GM21786 (cell line): Measurements from ENCODE around the gene MTURN.
A peak's percentile ranks its signal among the peaks of the same experiment; 100 is the strongest.
"Not testable (repeated sequence)": the region's sequence is repeated elsewhere in the genome, so short reads cannot be mapped to it uniquely, and the experiment has no call there.

ENCODE experiments used
- ATAC-seq: cut with Tn5 transposase; IDR thresholded peaks from one replicate; pipeline ENCODE4 v1.9.1; 2021; ENCODE audit not compliant: unreplicated experiment

MTURN gene

DNA sequence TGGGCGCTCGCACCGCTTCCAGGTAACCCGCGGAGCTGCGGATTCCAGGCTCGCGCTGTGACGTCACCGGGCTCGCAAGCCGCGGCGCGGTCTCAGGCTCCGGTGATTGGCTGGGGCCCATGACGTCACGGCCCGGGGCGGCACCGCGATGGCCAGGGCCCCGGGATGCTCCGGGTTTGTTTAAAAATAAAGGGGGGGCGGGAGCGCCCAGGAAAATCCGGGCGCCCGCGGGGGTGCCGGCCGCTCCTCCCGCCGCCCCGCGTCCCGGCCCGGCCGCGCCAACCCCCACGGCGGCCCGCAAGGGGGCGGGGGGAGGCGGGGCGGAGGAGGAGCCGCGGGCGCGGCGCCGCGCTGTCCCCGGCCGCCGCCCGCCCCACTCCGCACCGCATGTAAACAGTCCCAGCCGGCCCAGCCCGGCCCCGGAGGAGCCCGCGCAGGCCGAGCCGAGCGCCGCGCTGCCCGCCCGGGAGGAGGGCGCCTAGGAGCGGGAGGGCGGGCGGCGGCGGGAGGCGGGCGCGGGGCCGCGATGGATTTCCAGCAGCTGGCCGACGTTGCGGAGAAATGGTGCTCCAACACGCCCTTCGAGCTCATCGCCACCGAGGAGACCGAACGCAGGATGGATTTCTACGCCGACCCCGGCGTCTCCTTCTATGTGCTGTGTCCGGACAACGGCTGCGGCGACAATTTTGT, at the start of gene MTURN:
Gene MTURN, plus strand, starts transcription at position 376 of the 690 bp plus-strand sequence. Its CDS starts 151 bp downstream, at position 527.
- peak; percentile 87 for ATAC-seq

GRCh38 chr7:30086529-30086928, 48.3 kb upstream of the MTURN start:
- ATAC-seq, result no peak

GRCh38 chr7:30087371-30087770, 47.4 kb upstream of the MTURN start:
- no peak for ATAC-seq

- ATAC-seq, result no peak
These were observed 46.4 kb upstream of the MTURN start for GRCh38 chr7:30088362-30088761.

DNA sequence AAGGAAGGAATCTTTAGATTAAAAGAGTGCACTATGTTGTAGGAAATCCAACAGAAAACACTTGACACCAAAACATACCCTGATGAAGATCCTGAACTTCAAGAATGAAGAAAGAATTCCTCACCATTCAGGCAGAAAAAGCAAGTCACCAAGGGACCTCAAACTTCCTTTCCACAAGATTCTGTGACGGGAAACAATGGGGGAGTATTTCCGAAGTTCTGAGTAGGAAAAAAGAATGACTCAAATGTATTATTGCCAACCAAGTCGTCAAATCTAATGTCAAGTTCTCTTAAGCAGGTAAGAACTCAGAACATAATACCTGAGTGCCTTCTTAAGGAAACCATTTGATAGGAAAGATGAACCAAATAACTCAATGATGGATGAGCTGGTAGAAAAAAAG, 44.7 kb upstream of the MTURN start:
- ATAC-seq, result no peak

DNA sequence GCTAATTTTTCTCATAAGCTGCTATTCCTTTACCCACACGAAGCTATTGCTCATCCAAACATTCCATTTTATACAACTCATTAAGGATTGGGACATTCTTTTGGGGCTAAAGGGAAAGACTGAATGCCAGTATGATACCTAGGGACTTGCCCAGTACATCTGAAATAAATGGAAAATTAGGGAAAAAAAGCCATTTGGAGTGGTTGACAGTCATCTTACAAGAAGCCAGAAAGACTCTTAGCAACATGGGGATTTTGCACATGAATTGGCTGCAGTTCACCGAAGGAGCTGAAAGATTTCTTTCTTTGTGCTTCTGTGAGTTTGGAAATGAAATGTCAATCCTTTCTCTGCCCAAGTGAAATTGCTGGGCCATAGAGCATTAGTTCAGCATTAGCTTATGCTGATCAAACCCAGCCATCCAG, 43.3 kb upstream of the MTURN start:
- ATAC-seq, result no peak

GRCh38 chr7:30091987-30092386, 42.8 kb upstream of the MTURN start:
- ATAC-seq, result no peak

DNA sequence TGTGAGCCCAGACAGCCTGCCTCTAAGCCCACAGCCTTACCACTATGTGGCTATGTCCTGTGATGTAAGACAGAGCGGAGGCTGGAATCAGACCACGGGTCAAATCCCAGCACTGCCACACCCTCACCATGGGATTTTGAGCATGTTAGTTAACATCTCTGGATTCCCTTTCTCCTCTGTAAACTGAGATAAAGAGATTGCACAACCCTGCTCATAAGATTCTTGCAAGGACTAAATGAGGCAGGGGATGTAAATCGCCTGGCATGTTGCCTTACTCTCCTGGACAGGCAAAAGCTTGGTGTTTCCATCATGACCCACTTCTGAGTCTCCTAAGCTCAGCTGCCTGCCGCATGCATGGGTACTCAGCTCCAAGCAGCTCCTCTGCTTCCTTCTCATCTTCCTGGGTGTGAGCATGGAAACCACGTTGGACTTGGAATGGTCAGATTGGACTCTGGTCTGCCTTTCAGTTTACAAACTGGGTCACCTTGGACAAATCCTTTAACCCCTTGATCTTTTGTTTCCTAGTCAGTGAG, 41.3 kb upstream of the MTURN start:
- ATAC-seq, result no peak

DNA sequence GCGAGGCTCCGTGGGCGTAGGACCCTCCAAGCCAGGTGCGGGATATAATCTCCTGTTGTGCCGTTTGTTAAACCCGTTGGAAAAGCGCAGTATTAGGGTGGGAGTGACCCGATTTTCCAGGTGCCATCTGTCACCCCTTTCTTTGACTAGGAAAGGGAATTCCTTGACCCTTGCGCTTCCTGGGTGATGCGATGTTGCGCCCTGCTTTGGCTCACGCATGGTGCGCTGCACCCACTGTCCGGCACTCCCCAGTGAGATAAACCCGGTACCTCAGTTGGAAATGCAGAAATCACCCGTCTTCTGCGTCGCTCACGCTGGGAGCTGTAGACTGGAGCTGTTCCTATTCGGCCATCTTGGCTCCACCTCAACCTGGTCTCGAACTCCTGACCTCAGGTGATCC, 36.2 kb upstream of the MTURN start:
- not testable (repeated sequence) for ATAC-seq

DNA sequence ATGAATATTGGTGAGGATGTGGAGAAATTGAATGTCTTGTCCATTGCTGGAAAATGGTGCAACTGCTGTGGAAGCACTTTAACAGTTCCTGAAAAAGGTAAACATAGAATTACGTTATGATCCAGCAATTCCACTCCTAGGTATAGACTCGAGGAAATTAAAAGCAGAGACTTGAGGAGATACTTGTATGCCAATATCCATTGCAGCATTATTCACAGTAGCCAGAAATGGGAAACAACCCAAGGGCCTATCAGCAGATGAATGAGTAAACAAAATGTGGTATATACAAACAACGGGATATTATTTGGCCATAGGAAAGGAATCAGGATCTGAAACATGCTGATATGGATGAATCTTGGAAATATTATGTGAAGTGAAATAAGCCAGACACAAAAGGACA, 32.5 kb upstream of the MTURN start:
- no peak for ATAC-seq

GRCh38 chr7:30104157-30104556, 30.6 kb upstream of the MTURN start:
- no peak for ATAC-seq

GRCh38 chr7:30112103-30112713, 22.6 kb upstream of the MTURN start:
- ATAC-seq, result no peak

DNA sequence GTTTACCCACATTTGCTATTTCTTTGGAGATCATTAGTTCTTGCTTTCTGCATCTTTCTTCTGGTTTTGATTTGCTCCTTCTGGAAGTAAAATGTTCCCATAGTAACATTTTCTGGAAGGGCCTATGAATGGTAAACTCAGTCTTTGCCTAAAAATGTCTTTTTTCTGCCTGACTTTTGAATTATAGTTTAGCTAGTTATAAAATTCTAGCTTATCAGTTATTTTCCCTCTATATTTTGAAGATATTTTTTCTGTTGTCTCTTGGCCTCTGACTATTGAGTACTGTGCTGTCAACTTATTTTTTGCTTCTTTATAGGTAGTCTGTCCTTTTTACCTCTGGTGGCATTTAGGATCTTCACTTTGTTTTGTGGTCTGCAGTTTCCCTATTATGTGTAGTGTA, 21.6 kb upstream of the MTURN start:
- no peak for ATAC-seq

- ATAC-seq, result no peak
These were observed 20.1 kb upstream of the MTURN start for GRCh38 chr7:30114536-30115238.

DNA sequence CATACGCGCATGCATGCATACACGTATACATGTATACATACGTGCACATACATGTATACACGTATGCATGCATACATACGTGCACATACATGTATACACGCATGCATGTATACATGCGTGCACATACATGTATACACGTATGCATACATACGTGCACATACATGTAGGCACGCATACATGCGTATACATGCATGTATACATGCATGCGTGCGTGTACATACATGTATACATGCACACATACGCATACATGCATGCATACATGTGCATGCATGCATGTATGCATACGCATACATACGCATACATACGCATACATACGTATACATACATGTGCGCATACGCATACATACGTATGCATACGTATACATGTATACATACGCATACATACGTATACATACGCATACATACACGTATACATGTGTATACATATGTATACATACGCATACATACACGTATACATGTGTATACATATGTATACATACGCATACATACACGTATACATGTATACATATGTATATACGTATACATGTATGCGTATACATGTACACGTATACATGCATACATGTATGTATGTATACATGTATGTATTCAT, 19.0 kb upstream of the MTURN start:
- ATAC-seq, result no peak

DNA sequence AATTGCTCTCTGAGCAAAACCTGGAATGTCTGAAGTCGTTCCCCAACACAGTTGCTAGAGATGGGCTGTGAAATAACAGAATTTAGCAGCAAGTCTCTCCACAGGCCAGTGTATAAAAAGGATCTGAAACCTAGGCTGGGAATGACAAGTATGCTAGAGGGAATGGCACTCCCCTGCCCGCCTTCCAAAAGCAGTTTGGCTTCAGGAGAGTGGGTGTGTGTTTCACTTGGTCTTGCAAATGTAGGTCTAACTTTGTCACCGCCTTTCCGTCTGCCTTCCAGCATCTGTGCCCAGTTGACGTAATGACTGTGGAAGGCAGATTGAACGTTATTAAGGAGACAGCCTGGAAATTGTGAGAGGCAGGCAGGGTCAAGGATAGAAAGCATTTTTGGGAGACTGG, 18.0 kb upstream of the MTURN start:
- no peak for ATAC-seq

GRCh38 chr7:30117896-30118295, 16.9 kb upstream of the MTURN start:
- no peak for ATAC-seq

DNA sequence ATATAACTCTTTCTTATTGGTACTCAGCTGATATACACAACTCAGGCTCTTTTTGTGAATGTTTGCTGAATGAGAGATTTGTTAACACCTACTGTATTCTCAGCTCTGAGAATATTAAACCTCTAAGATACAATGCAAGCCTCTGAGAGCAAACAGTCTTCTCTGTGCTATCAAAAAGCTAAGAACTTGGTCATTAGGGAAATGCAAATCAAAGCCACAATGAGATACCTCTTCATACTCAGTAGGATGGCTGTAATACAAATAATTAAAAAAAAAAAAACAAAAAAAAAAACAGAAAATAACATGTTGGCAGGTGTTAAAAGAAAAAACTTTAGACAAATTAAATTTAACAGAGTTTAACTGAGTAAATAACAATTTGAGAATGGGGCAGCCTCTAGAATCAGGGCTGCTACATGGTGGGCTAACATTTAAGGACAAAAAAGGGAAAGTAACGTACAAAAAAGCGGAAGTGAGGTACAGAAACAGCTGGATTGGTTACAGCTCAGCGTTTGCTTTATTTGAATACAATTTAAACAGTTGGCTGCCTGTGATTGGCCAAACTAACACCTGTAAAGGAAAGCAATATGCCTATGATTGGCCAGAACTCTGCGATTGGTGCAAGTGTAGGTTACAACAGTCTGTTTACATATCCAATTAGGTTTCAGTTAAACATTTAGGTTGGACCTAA, 14.8 kb upstream of the MTURN start:
- no peak for ATAC-seq

DNA sequence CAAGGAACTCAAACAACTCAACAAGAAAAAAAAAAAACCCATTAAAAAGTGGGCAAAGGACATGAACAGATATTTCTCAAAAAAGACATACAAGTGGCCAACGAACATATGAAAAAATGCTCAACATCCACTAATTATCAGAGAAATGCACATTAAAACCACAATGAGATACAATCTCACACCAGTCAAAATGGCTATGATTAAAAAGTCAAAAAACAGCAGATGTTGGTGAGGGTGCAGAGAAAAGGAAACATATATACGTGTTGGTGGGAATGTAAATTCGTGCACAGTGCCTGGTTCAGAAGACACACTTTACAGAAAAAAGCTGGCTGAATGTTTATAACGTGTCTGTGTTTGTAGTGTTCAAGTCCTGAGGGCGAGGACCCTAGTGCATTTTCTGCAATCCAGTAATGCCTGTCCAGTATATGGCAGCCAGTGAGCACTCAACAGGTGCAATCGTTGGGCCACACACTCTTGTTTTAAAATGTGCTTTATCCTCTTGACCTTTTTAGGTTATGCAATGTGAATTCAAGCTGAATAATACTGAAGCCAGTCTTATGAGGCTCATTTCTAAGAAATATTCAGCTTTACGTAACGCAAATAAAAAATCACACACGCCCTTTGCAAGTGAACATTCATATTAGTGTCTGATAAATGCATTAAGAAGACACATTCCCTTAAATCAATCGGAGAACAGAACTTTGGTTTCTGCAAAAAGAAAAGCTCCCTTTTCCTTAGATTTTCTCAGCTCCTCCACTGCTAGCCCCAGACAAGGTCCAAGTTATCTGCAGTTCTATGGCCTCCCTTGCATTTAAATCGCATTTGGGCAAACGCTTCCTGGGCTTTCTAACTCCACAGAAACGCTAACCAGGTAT, 813 bp upstream of the MTURN start:
- ATAC-seq, result no peak
